Measurements from ENCODE around the gene TAF3. TPM values are rescaled to one million over a fixed set of nuclear protein-coding genes. Genes with fewer than 3 reads are reported as not detected.

TAF3 gene
- total RNA-seq, 1 experiment from 2014 or later: 5.5 TPM

DNA sequence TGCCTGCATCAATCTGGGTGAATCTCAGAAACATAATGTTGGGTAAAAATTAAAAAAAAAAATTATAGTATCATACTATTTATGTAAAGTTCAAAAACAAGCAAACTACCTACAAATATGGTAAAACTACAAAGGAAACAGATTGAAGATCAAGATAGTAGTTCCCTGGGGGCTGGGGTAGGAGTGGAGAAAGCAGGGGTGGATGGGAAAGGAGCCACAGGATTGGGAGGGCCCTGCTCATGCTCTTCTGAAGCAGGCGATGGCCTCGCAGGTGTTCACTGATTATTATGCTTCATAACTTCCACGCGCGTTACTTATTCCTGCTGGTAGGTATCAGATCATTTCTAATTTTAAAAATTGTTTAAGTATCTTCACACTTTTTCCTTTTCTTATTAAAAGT is 140.1 kb downstream of the TAF3 start:
- H3K9me3 ChIP-seq (ENCODE audit: control insufficient read depth, insufficient read depth, low read depth, low read length): no peaks in the 10 kb centered on the region
- H3K27ac ChIP-seq (ENCODE audit: low read length): no peak overlapping the region
- intact Hi-C loops (cut with micrococcal nuclease; ENCODE audit: unreplicated experiment): no loop called here
- H3K27me3 ChIP-seq (ENCODE audit: control insufficient read depth, insufficient read depth, low read length): no peaks in the 10 kb centered on the region
- BruUV-seq (replicated peaks): no TSS peak
- ChIA-PET CTCF (no interaction called here), POLR2A (no interaction called here)
- no peak overlapping the region for H3K4me3 ChIP-seq (ENCODE audit: low read depth in 2 of 2, low read length in 2 of 2)
- in situ Hi-C loops (cut with HindIII; ENCODE audit: low pct_unique_long_range_greater_than_20kb, low sequenced_read_pairs): no loop called here
- H3K4me1 ChIP-seq (ENCODE audit: control insufficient read depth, insufficient read depth, low read length): no peaks in the 10 kb centered on the region
- DNase-seq (ENCODE audit: low read depth, low spot score) (no peak), ATAC-seq (no peak)
- H3K36me3 ChIP-seq (ENCODE audit: control insufficient read depth, insufficient read depth, low read length): no peaks in the 10 kb centered on the region
- TF ChIP-seq POLR2AphosphoS5 (IDR thresholded peaks at IDR 0.05; ENCODE audit: low read depth, low read length): no peak
- TF ChIP-seq, protein P1, sequence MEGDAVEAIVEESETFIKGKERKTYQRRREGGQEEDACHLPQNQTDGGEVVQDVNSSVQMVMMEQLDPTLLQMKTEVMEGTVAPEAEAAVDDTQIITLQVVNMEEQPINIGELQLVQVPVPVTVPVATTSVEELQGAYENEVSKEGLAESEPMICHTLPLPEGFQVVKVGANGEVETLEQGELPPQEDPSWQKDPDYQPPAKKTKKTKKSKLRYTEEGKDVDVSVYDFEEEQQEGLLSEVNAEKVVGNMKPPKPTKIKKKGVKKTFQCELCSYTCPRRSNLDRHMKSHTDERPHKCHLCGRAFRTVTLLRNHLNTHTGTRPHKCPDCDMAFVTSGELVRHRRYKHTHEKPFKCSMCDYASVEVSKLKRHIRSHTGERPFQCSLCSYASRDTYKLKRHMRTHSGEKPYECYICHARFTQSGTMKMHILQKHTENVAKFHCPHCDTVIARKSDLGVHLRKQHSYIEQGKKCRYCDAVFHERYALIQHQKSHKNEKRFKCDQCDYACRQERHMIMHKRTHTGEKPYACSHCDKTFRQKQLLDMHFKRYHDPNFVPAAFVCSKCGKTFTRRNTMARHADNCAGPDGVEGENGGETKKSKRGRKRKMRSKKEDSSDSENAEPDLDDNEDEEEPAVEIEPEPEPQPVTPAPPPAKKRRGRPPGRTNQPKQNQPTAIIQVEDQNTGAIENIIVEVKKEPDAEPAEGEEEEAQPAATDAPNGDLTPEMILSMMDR (IDR thresholded peaks at IDR 0.05): no peak
- no peak for TF ChIP-seq SIN3A (IDR thresholded peaks at IDR 0.05; ENCODE audit: borderline replicate concordance, insufficient read depth, low read depth, low read length)
- TF ChIP-seq, protein P2, sequence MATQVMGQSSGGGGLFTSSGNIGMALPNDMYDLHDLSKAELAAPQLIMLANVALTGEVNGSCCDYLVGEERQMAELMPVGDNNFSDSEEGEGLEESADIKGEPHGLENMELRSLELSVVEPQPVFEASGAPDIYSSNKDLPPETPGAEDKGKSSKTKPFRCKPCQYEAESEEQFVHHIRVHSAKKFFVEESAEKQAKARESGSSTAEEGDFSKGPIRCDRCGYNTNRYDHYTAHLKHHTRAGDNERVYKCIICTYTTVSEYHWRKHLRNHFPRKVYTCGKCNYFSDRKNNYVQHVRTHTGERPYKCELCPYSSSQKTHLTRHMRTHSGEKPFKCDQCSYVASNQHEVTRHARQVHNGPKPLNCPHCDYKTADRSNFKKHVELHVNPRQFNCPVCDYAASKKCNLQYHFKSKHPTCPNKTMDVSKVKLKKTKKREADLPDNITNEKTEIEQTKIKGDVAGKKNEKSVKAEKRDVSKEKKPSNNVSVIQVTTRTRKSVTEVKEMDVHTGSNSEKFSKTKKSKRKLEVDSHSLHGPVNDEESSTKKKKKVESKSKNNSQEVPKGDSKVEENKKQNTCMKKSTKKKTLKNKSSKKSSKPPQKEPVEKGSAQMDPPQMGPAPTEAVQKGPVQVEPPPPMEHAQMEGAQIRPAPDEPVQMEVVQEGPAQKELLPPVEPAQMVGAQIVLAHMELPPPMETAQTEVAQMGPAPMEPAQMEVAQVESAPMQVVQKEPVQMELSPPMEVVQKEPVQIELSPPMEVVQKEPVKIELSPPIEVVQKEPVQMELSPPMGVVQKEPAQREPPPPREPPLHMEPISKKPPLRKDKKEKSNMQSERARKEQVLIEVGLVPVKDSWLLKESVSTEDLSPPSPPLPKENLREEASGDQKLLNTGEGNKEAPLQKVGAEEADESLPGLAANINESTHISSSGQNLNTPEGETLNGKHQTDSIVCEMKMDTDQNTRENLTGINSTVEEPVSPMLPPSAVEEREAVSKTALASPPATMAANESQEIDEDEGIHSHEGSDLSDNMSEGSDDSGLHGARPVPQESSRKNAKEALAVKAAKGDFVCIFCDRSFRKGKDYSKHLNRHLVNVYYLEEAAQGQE (IDR thresholded peaks at IDR 0.05; ENCODE audit: insufficient read depth in 1 of 2, low read depth in 2 of 2, low read length in 1 of 2): no peak
- no peak for TF ChIP-seq TCF7L2 (IDR thresholded peaks at IDR 0.05; ENCODE audit: low read depth, low read length)

DNA sequence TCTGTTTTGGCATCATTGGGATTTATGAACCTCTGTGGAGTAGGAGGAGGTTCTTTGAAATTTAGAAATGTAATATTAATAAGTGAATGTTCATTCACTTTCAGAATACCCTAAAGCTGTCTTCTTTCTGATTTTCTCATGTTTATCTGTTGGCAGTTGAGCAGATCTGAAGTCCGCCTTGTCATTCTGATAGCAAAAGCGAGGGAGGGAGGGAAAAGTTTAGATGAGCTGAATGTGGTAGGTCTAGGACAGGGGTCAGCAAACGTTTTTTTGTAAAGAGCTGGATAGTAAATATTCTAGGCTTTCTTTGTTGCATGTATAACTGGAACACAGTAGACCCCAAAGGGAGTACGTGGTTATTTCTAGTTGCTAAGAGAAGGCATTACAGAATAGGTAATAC is 141.8 kb downstream of the TAF3 start:
- Histone ChIP-seq H3K27me3 (ENCODE audit: control insufficient read depth, insufficient read depth, low read length) (no peaks in the 10 kb centered on the region), H3K36me3 (ENCODE audit: control insufficient read depth, insufficient read depth, low read length) (no peaks in the 10 kb centered on the region), H3K27ac (ENCODE audit: low read length) (no peak overlapping the region), H3K9me3 (ENCODE audit: control insufficient read depth, insufficient read depth, low read depth, low read length) (no peaks in the 10 kb centered on the region), H3K4me3 (ENCODE audit: low read depth in 2 of 2, low read length in 2 of 2) (no peak overlapping the region), H3K4me1 (ENCODE audit: control insufficient read depth, insufficient read depth, low read length) (no peaks in the 10 kb centered on the region)
- CTCF ChIA-PET: no interaction called here
- POLR2A ChIA-PET: no interaction called here
- in situ Hi-C loops (cut with HindIII; ENCODE audit: low pct_unique_long_range_greater_than_20kb, low sequenced_read_pairs): no loop called here
- TF ChIP-seq SIN3A (IDR thresholded peaks at IDR 0.05; ENCODE audit: borderline replicate concordance, insufficient read depth, low read depth, low read length) (no peak), POLR2AphosphoS5 (IDR thresholded peaks at IDR 0.05; ENCODE audit: low read depth, low read length) (no peak), TCF7L2 (IDR thresholded peaks at IDR 0.05; ENCODE audit: low read depth, low read length) (no peak)
- TF ChIP-seq, protein P2 (IDR thresholded peaks at IDR 0.05; ENCODE audit: insufficient read depth in 1 of 2, low read depth in 2 of 2, low read length in 1 of 2): no peak
- TF ChIP-seq, protein P1 (IDR thresholded peaks at IDR 0.05): no peak
- no TSS peak for BruUV-seq (replicated peaks)
- ATAC-seq (no peak), DNase-seq (ENCODE audit: low read depth, low spot score) (no peak)
- intact Hi-C loops (cut with micrococcal nuclease; ENCODE audit: unreplicated experiment): no loop called here

Measured in Panc1 (cell line).